AG04450 (cell line): ENCODE results near the gene CHMP4B. TPM values are rescaled to one million over a fixed set of nuclear protein-coding genes. Genes with fewer than 3 reads are reported as not detected.

Experiments used
- CTCF ChIA-PET: fragments of 300-600, 350-600 bp; formaldehyde crosslinking; extraction: SDS; loops from one replicate; lab custom pipeline; 2022; ENCODE audit warnings: antibody characterized with exemption, inconsistent platforms; lab: Charles Lee
- POLR2A ChIA-PET: fragments of 350-600 bp; formaldehyde crosslinking; extraction: SDS; loops from one replicate; lab custom pipeline; 2021; ENCODE audit warnings: antibody characterized with exemption, inconsistent platforms; lab: Yijun Ruan, JAX
- DNase-seq: peaks from one replicate; pipeline ENCODE4 v3.0.0-alpha.2; 2011; ENCODE audit warnings: low read depth, low spot score
- H3K27ac ChIP-seq: one replicate; pipeline ENCODE4 v1.5.1; 2012; ENCODE audit warnings: low read depth, low read length, control low read depth
- H3K27me3 ChIP-seq: one replicate; pipeline ENCODE4 v1.6.0; 2012; ENCODE audit warnings: low read length; ENCODE audit not compliant: control insufficient read depth, insufficient read depth
- H3K4me3 ChIP-seq: 2 replicates; pipeline ENCODE4 v1.5.1; 2011; ENCODE audit warnings: mild to moderate bottlenecking, low read depth, low read length, control low read depth
- H3K9me3 ChIP-seq: 2 replicates; pipeline ENCODE4 v1.5.1; 2012; ENCODE audit warnings: low read length; ENCODE audit not compliant: control insufficient read depth, insufficient read depth
- polyA plus RNA-seq: library from polyadenylated mRNA; depleted of rRNA; stranded (reverse); fragments of >200 nt; gene quantifications from 2 replicates; pipeline ENCODE4 v1.2.3, GENCODE V29; 2011
- TF ChIP-seq, protein P1 (sequence below): IDR thresholded peaks from 2 replicates; pipeline ENCODE4 v1.5.1; 2011; ENCODE audit warnings: low read depth, low read length, control low read depth, inconsistent platforms

Gene CHMP4B
- polyA plus RNA-seq, 1 experiment, result 97.4 TPM

GRCh38 chr20:33827109-33827508 lies 16.0 kb downstream of the CHMP4B start:
- no peak overlapping the region for H3K4me3 ChIP-seq
- POLR2A ChIA-PET, result interaction anchor here (1.2 kb wide), 1 partner anchor 166 kb away, joined by 4 read pairs; the partner anchor contains the start of gene RALY
- no peaks in the 10 kb centered on the region for H3K27me3 ChIP-seq
- H3K27ac ChIP-seq, result no peak overlapping the region
- CTCF ChIA-PET, result no interaction called here
- DNase-seq, result no peak
- no peaks in the 10 kb centered on the region for H3K9me3 ChIP-seq
- TF ChIP-seq, protein P1, sequence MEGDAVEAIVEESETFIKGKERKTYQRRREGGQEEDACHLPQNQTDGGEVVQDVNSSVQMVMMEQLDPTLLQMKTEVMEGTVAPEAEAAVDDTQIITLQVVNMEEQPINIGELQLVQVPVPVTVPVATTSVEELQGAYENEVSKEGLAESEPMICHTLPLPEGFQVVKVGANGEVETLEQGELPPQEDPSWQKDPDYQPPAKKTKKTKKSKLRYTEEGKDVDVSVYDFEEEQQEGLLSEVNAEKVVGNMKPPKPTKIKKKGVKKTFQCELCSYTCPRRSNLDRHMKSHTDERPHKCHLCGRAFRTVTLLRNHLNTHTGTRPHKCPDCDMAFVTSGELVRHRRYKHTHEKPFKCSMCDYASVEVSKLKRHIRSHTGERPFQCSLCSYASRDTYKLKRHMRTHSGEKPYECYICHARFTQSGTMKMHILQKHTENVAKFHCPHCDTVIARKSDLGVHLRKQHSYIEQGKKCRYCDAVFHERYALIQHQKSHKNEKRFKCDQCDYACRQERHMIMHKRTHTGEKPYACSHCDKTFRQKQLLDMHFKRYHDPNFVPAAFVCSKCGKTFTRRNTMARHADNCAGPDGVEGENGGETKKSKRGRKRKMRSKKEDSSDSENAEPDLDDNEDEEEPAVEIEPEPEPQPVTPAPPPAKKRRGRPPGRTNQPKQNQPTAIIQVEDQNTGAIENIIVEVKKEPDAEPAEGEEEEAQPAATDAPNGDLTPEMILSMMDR, result no peak

DNA sequence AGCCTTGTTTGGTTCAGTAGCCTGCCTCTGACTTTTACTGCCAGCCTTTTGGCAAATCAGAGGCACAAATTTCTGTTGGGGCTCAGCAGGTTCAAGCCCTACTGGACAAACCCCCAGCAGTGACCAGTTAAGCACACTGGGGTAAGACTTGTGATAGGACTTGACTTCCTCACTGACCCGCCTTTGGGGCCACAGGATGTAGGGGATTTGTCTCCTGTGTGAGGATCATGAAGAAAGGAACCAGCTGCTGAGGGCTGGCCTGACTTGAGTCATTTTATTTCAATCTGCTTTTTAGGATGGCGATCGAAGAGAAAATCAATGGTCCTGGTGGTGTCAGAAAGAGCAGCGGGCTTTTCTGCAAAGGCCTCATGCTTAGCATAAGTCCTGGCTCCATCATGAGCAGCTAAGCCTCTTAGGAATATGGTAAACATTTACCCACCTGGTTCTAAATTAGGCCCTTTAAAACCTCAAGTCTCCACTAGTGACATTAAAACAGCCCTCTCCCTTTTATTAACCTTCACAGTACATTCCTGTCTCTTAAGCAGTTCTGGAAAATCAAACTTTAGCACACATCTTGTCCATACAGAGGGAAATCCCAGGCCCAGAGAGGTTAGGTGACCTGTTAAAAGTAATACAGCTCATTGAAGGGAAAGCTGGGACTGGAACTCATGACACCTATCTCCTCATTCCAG lies 16.6 kb downstream of the CHMP4B start:
- DNase-seq, result no peak
- ChIA-PET CTCF (interaction anchor here (0.5 kb wide), 1 partner anchor 175 kb away, joined by 5 read pairs; no protein-coding TSS in a partner anchor), POLR2A (interaction anchor here (0.7 kb wide), 1 partner anchor 254 kb away, joined by 3 read pairs; no protein-coding TSS in a partner anchor)
- TF ChIP-seq, protein P1, result no peak
- H3K27me3 ChIP-seq, result no peaks in the 10 kb centered on the region
- no peak overlapping the region for H3K27ac ChIP-seq
- H3K4me3 ChIP-seq, result no peak overlapping the region
- H3K9me3 ChIP-seq, result no peaks in the 10 kb centered on the region

- ChIA-PET CTCF (no interaction called here), POLR2A (interaction anchor here (0.7 kb wide), 1 partner anchor 255 kb away, joined by 3 read pairs; no protein-coding TSS in a partner anchor)
- TF ChIP-seq, protein P1, result no peak
- DNase-seq, result no peak
- Histone ChIP-seq H3K4me3 (no peak overlapping the region), H3K27me3 (no peaks in the 10 kb centered on the region), H3K27ac (no peak overlapping the region), H3K9me3 (no peaks in the 10 kb centered on the region)
These were observed 17.2 kb downstream of the CHMP4B start for GRCh38 chr20:33828326-33828844.

DNA sequence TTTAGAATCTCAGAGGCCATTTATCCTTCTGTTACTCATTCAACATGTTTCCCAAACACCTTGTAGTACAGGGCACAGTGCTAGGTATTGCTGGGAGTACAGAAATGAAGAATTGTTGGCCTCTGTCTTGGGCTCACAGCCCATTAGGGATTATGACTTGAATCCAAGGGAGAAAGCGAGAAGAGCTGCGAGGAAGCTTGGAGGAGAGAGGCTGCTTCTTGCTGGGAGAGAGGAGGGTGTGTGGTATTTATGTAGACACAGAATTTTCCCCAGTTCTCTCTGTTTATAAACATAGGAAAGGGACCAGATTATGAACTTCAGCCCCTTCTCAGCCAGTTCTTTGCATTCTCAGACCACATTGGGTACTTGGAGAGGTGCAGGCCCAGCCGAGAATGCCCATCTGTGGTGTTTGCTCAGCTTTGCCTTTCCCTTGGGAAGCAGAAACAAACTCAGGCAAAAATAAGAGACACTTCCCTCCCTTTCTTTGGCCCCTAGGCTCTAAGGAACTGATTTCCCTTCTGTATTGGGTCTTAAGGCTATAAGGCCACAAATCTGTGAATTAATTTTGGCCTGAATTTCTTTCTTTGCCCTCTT lies 17.9 kb downstream of the CHMP4B start:
- Histone ChIP-seq H3K27me3 (no peaks in the 10 kb centered on the region), H3K27ac (peak overlapping the region; percentile 34), H3K4me3 (no peak overlapping the region), H3K9me3 (no peaks in the 10 kb centered on the region)
- DNase-seq, result no peak
- POLR2A ChIA-PET, result no interaction called here
- TF ChIP-seq, protein P1, result no peak
- CTCF ChIA-PET, result no interaction called here

DNA sequence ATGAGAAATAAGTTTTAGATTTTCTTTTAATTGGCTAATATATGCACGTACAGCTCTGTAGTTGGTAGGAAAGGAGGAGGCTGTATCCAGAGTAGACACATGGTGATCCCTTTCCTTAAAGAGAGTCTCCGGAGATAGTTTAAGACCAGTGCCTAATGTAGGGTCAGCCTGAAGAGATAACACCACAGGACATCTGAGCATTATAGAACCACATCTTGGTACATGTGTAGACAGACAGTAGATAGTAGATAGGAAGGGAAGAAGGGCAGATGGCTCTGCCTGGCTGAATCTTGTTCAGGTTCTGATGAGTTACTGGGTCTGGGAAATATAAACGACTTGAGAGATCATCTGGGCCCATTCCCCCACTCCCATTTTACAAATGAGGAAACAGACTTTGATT lies 18.5 kb downstream of the CHMP4B start:
- CTCF ChIA-PET, result no interaction called here
- TF ChIP-seq, protein P1, result no peak
- Histone ChIP-seq H3K27me3 (no peaks in the 10 kb centered on the region), H3K9me3 (no peaks in the 10 kb centered on the region), H3K4me3 (no peak overlapping the region), H3K27ac (no peak overlapping the region)
- no peak for DNase-seq
- POLR2A ChIA-PET, result no interaction called here
